Activated naive CD8-positive, alpha-beta T cell treated with anti-CD3 and anti-CD28 coated beads, Interleukin-2, amount 50 U/mL, for 24 hours (primary cell): Measurements from ENCODE around the gene KCNK17.

Experiments used
- ATAC-seq: fragments of 150-1000 bp; cut with Tn5 transposase; one replicate; pipeline ENCODE4 v1.10.0; 2021
- DNase-seq: peaks from one replicate; pipeline ENCODE4 v3.0.0; 2021
- H3K27ac Mint-ChIP-seq: one replicate; pipeline ENCODE4 v1.8.0; 2021; ENCODE audit warnings: mild to moderate bottlenecking, mixed read lengths
- H3K27me3 Mint-ChIP-seq: one replicate; pipeline ENCODE4 v1.8.0; 2021; ENCODE audit warnings: mixed read lengths
- H3K36me3 Mint-ChIP-seq: one replicate; pipeline ENCODE4 v1.8.0; 2021; ENCODE audit warnings: low read depth, mixed read lengths
- H3K4me1 Mint-ChIP-seq: one replicate; pipeline ENCODE4 v1.8.0; 2021; ENCODE audit warnings: mixed read lengths
- H3K4me3 Mint-ChIP-seq: one replicate; pipeline ENCODE4 v1.8.0; 2021; ENCODE audit warnings: mild to moderate bottlenecking, moderate library complexity, mixed read lengths
- H3K9me3 Mint-ChIP-seq: one replicate; pipeline ENCODE4 v1.8.0; 2021; ENCODE audit warnings: mixed read lengths

KCNK17 gene

DNA sequence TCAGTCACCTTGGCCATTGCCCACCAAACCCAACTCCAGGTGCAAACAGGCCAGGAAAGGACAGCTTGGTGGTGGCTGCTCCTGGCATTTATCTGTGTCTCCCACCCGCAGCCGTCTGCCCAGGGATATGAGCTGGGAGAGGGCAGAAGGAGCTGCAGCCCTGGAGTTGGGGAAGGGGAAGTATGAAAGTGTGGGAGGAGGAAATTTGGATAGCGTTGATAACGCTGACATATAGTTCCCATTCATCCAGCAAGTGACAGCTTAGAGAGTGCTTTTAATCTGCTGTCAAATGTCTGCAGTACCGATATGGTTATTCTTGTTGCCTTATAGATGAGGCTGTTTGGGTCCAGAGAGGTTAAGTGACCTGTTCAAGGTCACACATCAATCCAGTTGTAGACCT, 7.5 kb upstream of the KCNK17 start:
- Mint-ChIP-seq H3K9me3 (no peaks in the 10 kb centered on the region), H3K27ac (no peak overlapping the region), H3K27me3 (peaks cover 12% of the 10 kb centered on the region), H3K36me3 (no peaks in the 10 kb centered on the region), H3K4me1 (no peaks in the 10 kb centered on the region), H3K4me3 (no peak overlapping the region)
- no peak for ATAC-seq
- DNase-seq, result no peak

DNA sequence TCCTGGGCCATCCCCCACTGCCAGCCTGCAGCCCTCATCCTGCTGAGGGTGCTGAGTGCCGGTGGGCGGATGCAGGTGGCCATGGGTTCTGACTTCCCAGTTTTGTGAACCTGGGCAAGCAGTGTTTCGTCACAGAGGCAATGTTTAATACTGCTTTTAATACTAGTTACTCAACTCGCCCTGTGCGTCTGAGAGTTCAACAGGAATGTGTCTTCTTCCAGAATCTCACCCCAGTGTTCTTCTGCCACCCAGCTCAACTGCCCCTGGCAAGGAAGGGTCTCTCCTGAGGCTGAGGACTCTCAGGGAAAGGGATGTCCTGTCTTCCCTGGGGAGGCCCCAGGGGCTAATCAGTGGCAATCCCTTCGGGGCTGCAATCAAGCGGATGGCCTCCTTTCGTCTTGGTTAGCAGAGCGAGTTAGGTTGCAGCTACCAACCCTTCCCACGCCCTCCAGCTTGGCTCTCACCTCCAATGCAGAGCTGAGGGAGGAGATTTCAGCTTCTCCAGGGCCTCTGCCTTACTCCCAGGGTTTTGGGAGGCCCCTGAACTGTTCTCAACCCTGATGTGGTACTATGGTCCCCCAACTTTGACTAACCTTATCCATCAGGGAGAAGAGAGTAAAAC, 6.3 kb upstream of the KCNK17 start:
- Mint-ChIP-seq H3K4me3 (no peak overlapping the region), H3K36me3 (no peaks in the 10 kb centered on the region), H3K27me3 (peaks cover 20% of the 10 kb centered on the region), H3K4me1 (no peaks in the 10 kb centered on the region), H3K27ac (no peak overlapping the region), H3K9me3 (no peaks in the 10 kb centered on the region)
- ATAC-seq, result no peak
- no peak for DNase-seq

DNA sequence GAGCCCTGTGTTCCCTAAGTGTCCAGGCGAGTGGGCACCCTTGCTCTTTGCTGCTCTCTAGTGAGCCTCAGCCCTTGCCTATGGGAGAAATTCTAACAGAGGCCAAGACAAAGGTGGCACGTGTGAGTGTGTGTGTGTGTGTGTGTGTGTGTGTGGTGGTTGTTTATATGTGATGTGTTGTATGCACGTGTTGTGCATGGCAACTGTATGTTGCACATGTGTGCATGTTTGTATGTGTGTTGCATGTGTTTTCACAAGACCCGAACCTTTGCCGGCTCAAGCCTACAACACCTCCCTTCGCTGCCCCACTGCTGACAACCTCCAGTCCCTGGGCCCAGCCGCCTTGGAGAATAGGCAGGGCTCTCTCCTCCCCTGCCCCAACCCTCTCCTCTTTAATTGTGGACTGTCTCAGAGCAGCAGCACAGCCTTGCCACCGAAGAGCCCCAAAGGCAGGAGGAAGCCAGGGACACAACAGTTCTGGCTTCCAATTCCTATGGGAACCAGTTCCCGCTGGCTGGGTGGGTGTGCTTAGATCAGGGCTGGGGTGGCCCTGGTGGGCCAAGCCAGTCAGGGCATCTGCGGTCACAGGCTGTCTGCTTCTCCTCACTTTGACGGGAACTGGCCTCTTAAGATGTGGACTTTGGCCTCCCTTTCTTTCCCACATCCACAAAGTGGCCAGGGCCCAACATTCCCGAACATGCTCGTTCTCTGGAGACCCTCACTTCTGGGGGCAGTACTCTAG, 5.6 kb upstream of the KCNK17 start:
- ATAC-seq, result no peak
- Mint-ChIP-seq H3K27ac (no peak overlapping the region), H3K9me3 (no peaks in the 10 kb centered on the region), H3K4me1 (no peaks in the 10 kb centered on the region), H3K36me3 (no peaks in the 10 kb centered on the region), H3K27me3 (peaks cover 25% of the 10 kb centered on the region), H3K4me3 (no peak overlapping the region)
- no peak for DNase-seq

DNA sequence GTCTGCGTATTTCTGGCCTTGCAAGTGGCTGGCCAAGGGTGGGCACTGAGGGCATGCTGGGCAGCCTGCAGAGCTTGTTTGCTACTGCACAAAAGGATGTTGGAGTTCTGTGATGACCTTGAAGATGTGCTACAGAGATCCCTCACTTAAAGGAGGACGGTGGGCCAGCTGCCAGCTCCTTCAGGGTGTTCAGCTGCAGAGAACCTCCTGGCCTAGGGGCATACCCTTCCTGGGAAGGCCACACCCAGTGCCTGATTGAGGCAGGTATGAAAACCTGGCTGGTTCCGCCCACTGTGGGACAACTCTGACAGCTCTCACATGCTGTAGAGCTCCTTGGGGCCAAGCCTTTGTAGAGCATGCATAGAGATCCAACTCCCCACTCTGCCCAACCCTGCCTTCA, 3.0 kb upstream of the KCNK17 start:
- no peak for ATAC-seq
- no peak overlapping the region for H3K27ac Mint-ChIP-seq
- H3K27me3 Mint-ChIP-seq, result peaks cover 41% of the 10 kb centered on the region
- H3K4me1 Mint-ChIP-seq, result peaks cover 2% of the 10 kb centered on the region
- no peak overlapping the region for H3K4me3 Mint-ChIP-seq
- H3K36me3 Mint-ChIP-seq, result no peaks in the 10 kb centered on the region
- H3K9me3 Mint-ChIP-seq, result no peaks in the 10 kb centered on the region
- DNase-seq, result no peak

DNA sequence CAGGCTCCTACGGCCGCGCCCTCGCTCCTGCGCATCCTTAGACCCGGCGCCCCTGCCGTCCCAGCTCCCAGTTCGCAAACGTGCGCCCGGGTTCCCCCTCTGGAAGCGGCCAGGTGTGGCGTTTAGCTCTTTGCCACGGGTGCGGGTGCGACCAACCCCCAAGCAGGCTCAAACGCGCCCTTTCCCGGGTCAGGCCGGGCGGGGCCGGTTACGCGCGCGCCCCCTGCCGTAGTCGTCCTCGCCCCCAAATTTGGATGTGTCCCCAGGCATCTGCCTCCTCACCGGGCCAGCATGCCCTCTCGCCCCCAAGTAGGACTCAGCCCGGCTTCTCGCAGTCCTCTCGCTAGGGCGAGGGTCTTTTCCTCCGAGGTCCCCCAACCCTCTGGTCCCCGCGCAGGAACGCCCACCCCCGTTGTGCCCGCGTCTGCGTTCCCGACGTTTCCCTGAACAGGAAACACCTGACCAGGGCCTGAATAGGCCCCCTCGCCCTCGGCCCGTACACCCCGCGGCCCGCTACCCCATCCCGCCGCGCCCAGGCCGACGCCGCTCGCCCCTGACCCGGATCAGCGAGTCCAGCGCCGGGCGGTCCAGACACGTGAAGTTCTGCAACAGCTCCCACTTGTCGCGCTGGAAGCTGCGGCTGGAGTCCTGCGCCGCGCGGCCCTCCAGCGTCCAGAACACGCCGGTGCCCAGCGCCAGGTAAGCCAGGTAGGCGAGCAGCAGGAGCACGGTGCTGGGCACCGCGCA, 520 bp downstream of the KCNK17 start:
- Mint-ChIP-seq H3K27ac (no peak overlapping the region), H3K4me3 (peak overlapping the region; percentile 10), H3K27me3 (peaks cover 47% of the 10 kb centered on the region), H3K9me3 (no peaks in the 10 kb centered on the region), H3K4me1 (peaks cover 2% of the 10 kb centered on the region), H3K36me3 (no peaks in the 10 kb centered on the region)
- DNase-seq (no peak), ATAC-seq (no peak)

DNA sequence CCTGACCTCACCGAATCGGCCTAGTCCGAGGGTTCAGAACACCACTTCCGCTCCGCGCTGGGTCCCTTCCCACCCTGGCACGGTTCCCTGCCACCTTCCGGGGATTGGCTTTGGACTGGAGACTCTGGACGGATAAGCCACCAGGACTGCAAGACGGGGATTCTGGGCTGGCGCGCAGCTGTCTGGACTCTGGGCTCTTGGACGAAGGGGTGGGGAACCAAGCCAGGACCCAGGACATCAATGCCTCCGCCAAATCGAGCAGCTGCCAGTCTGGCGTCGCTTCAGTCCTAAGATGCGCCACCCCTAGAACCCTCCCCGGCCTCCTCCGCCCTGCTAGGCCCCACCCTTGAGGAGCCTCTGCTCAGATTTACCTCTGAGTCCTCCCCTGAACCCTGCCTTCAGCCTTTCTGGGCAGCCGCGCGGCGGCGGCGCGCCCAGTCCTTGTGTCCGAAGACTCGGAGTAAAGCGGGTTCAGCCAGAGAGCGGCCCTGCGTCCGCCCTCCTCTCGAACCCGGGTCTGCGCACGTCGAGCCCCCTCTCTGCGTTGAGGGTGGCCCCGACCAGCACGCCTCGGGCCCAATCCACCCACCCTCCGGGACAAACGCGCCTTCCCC, 1.2 kb downstream of the KCNK17 start:
- DNase-seq, result no peak
- no peak overlapping the region for H3K27ac Mint-ChIP-seq

DNA sequence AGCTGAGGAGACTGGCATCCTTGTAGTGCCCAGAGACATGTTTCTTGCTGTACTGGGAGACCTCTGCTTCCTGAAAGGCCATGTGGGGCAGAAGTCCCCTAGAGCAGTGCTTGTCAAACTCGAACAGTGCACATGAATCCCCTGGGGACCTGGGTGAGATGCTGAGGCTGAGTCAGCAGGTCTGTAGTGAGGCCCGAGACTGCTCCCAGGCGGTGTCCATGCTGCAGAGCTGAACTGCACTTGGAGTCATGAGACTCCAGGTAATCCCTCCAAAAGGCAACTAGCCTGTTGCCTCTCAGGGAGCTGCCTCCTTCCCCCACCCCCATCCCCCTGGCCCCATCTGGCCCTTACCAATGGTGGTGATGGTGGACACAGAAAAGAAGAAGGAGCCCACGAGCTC, 3.7 kb downstream of the KCNK17 start:
- DNase-seq (no peak), ATAC-seq (no peak)
- Mint-ChIP-seq H3K4me1 (peaks cover 2% of the 10 kb centered on the region), H3K9me3 (no peaks in the 10 kb centered on the region), H3K36me3 (no peaks in the 10 kb centered on the region), H3K27ac (no peak overlapping the region), H3K27me3 (peaks cover 40% of the 10 kb centered on the region), H3K4me3 (no peak overlapping the region)

More for the DNA sequence above, 1.2 kb downstream of the KCNK17 start:
- Mint-ChIP-seq H3K27me3 (peaks cover 47% of the 10 kb centered on the region), H3K4me1 (peaks cover 2% of the 10 kb centered on the region), H3K4me3 (no peak overlapping the region), H3K9me3 (no peaks in the 10 kb centered on the region), H3K36me3 (no peaks in the 10 kb centered on the region)
- no peak for ATAC-seq

DNA sequence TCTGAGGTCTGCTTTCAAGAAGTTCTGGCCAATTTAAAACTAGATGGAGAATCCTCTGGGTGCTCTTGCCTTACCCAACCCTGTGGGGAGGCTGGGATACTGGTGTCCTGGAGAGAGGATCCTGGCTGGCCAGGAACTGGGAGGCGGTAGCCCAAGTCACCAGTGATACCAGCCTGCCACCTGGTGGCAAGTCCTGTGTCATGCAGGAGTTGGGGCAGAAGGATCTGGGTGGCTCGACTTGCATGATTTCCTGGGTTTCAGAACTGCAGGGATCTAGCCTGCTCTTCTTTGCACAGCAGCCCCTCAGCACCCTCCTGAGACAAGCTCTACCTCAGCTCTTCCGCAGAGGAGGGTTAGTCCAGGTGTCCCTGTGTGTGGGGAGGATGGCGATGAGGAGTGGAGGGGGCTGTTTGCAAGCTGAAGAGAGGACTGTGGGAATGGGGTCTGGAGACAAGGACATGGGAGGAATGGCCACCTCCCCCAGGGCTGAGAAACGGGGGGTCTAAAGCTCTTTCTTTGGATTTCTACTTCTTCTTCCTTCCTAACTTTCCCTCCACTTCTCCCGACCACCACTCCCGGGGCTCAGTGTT, 4.2 kb downstream of the KCNK17 start:
- no peak overlapping the region for H3K27ac Mint-ChIP-seq
- peak; percentile 68 for DNase-seq
- H3K9me3 Mint-ChIP-seq, result no peaks in the 10 kb centered on the region
- no peaks in the 10 kb centered on the region for H3K36me3 Mint-ChIP-seq
- H3K4me3 Mint-ChIP-seq, result no peak overlapping the region
- H3K4me1 Mint-ChIP-seq, result peaks cover 2% of the 10 kb centered on the region
- peaks cover 37% of the 10 kb centered on the region for H3K27me3 Mint-ChIP-seq
- ATAC-seq, result peak; percentile 38

DNA sequence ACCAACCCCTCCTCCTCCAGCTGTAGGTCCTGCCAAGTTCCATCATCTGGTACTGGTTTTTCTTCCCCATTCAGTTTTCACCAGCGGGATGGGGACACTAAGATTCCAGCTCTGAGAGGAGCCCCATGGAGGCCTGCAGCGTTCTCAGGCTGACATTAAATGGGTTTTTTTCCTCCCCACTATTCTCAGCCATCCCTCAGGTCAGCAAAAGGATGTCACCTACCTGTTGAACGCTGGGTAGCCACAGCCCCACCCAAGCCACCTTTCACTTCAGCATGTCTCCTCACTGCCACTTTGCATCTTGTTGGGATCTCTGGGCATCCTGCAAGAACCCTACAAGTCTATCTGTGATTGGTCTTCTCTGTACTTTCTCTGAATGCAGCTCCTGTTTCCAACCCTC, 6.8 kb downstream of the KCNK17 start:
- Mint-ChIP-seq H3K36me3 (no peaks in the 10 kb centered on the region), H3K27ac (no peak overlapping the region), H3K4me3 (no peak overlapping the region), H3K4me1 (peaks cover 6% of the 10 kb centered on the region), H3K27me3 (peaks cover 14% of the 10 kb centered on the region), H3K9me3 (no peaks in the 10 kb centered on the region)
- DNase-seq (no peak), ATAC-seq (no peak)

DNA sequence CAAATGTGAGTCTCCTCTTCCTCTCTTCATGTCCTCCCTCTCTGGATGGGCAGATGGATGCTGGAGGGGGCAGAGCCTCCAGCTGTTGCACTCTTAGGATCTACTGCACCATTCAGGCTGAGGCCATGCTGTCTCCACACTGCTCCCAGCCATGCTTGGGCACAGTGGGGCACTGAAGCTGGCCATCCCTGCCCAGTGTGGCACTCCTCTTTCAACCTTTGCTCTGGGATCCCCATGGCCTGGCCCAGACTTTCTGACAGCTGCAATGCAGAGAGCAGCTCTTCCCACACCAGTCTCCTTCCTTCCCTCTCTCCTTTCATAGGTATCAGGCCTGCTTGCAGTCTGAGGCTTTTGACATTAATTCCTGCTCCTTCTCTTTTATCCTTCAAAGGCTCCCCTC, 9.3 kb downstream of the KCNK17 start:
- no peak for DNase-seq
- no peaks in the 10 kb centered on the region for H3K36me3 Mint-ChIP-seq
- no peak overlapping the region for H3K4me3 Mint-ChIP-seq
- peaks cover 6% of the 10 kb centered on the region for H3K4me1 Mint-ChIP-seq
- no peak for ATAC-seq
- H3K27me3 Mint-ChIP-seq, result peaks cover 2% of the 10 kb centered on the region
- H3K27ac Mint-ChIP-seq, result no peak overlapping the region
- H3K9me3 Mint-ChIP-seq, result no peaks in the 10 kb centered on the region

DNA sequence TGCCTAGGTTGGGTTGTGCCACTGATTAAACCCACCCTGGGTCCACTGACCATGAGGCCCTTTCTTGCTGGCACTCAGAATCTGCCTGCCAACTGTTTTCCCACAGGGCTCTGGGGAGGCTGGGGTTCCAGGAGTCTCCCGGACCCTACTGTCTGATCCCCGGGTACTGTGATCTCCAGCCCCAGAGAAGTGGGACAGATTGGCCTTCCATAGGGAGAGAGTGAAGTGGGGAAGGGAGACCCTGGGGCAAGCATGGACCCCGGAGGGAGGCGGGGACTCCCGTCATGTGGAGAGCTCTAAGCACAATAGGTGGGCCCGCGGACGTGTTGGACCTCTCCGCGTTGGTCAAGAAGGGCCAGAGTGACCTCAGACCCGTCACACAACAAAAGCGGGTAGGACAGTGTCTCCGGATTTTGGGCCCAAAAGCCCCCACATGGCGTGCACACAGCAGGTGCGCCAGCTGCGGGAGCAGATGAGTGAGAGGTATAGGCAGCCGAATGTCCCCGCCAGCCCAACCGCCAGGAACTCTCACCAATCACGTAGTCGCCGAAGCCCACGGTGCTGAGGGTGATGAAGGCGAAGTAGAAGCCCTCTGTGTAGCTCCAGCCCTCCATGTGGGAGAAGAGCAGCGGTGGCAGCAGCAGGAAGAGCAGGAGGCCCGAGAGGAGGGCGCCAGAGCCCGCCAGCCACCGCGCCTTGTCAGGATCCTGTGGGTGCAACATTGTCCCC, 10.6 kb downstream of the KCNK17 start:
- Mint-ChIP-seq H3K4me1 (peaks cover 6% of the 10 kb centered on the region), H3K36me3 (no peaks in the 10 kb centered on the region), H3K9me3 (no peaks in the 10 kb centered on the region), H3K27me3 (peaks cover 2% of the 10 kb centered on the region), H3K27ac (no peak overlapping the region), H3K4me3 (no peak overlapping the region)
- ATAC-seq, result no peak
- DNase-seq, result no peak

DNA sequence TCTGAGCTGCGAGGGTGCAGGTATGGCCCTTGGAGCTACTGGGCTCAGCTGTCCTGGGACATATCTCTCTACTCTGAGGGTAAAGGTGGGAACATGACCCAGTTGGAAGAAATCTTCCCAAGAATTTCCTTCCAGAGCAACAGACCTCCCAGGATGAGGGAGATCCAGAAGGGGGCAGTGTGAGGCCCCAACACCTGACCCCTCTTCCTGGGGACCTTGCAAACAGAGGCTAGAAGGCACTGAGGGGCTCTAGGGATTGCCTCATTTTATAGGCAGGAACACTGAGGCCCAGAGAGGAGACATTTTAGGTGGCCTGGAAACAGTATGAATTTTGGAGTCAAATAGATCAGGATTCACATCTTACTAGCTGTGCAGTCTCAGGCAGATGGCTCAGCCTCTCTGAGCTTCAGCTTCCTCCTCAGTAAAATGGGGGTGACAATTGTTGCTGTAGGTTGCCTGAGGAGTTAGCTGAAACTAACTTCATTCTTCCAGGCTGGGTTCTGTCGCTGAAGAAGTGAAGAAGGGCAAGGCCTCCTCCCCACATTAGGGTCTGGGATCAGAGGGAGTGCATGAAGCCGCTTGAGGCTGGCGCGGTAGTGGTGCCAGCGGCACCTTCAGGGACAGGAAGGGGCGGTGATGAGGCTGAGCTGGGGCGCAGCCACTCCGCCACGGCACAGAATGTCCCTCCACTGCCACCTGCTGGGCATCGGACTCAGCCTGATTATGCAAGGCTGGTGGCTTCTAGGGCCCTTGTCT, 11.4 kb downstream of the KCNK17 start:
- H3K27me3 Mint-ChIP-seq, result peaks cover 2% of the 10 kb centered on the region
- ATAC-seq, result peak; percentile 94
- H3K27ac Mint-ChIP-seq, result peak overlapping the region; percentile 17
- H3K36me3 Mint-ChIP-seq, result no peaks in the 10 kb centered on the region
- H3K4me3 Mint-ChIP-seq, result peak overlapping the region; percentile 25
- no peaks in the 10 kb centered on the region for H3K9me3 Mint-ChIP-seq
- H3K4me1 Mint-ChIP-seq, result peaks cover 6% of the 10 kb centered on the region
- peak; percentile 94 for DNase-seq

DNA sequence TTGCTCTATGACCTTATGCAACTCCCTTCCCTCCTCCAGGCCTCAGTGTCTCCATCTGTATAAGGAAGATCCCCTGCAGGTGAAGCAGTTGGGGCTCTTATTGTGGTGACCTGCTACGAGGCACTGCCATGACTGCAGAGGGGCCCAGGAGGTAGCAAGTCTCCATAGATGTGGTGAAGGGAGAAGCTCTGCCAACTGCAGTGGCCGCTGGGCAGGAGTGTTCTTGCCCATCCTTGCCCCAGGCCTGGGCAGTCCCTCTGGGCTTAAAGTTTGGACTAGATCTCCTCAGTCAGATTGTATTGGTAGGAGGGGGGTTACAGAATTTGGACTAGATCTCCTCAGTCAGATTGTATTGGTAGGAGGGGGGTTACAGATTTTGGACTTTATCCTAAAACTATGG, 12.2 kb downstream of the KCNK17 start:
- H3K27me3 Mint-ChIP-seq, result no peaks in the 10 kb centered on the region

More for the DNA sequence above, 12.2 kb downstream of the KCNK17 start:
- no peak for ATAC-seq
- Mint-ChIP-seq H3K9me3 (no peaks in the 10 kb centered on the region), H3K4me1 (peaks cover 6% of the 10 kb centered on the region), H3K27ac (no peak overlapping the region), H3K36me3 (no peaks in the 10 kb centered on the region), H3K4me3 (no peak overlapping the region)
- DNase-seq, result no peak
